ENCODE measurements around the gene RGS10. TPM values are rescaled to one million over a fixed set of nuclear protein-coding genes. Genes with fewer than 3 reads are reported as not detected.

The RGS10 gene
- total RNA-seq, 1 donor from 2014 or later, result 31.0 TPM

DNA sequence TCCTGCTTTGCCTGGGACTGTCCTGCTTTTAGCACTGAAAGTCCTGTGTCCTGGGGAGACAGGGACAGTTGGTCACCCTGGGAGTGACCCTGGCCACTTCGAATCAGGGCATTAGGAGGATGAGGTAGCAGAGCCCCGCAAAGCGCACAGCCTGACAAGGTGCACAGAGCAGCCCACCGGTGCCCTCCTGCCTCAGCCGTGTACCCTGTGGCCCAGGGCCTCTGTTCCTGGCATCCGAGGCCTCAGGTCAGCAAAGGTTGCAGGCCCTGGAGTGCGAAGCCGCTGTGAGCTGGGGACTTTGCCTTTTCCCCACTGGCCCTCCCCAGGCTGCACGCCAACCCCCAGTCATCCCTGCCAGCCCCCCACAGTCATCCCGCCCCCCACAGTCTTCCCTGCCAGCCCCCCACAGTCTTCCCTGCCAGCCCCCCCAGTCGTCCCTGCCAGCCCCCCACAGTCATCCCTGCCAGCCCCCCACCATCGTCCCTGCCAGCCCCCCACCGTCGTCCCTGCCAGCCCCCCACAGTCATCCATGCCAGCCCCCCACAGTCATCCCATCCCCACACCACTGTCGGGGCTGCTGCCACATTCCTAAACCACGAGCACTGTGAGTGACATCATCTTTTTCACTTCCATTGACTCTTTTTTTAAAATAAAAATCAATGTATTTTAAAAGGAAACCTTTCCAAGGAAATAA is 91.8 kb downstream of the RGS10 start:
- Histone ChIP-seq H3K9me3 (no peaks in the 10 kb centered on the region), H3K36me3 (peaks cover 83% of the 10 kb centered on the region), H3K27ac (no peak overlapping the region), H3K4me1 (no peaks in the 10 kb centered on the region), H3K4me3 (no peak overlapping the region), H3K27me3 (no peaks in the 10 kb centered on the region)
- DNase-seq (no peak), ATAC-seq (no peak)
- intact Hi-C loops (cut with DNase I), result no loop called here
- TF ChIP-seq CTCF (IDR thresholded peaks at IDR 0.05), result no peak

Other genes starting within 250 kb of the RGS10 start
- 104 TPM for gene TIAL1, start 54.2 kb upstream of the RGS10 start, total RNA-seq
- gene BAG3, start 108.7 kb upstream of the RGS10 start, total RNA-seq, result 41.5 TPM
- gene INPP5F, start 183.3 kb upstream of the RGS10 start, total RNA-seq, result 13.9 TPM

Measured in upper lobe of right lung (tissue), 1 donor.